NCI-H1694 treated with DMSO at 0.1 percent for 48 hours (cell line): Measurements from ENCODE around the gene IL1R2.
"Not testable (repeated sequence)": the region's sequence is repeated elsewhere in the genome, so short reads cannot be mapped to it uniquely, and the experiment has no call there.

Experiments used
- DNase-seq: peaks from one replicate; lab custom pipeline; 2025; lab: John Stamatoyannopoulos, UW

The IL1R2 gene

GRCh38 chr2:102061962-102062795 lies 70.4 kb downstream of the IL1R2 start:
- no peak for DNase-seq

- DNase-seq, result no peak
These were observed 71.0 kb downstream of the IL1R2 start for GRCh38 chr2:102062802-102063201.

- no peak for DNase-seq
These were observed 71.7 kb downstream of the IL1R2 start for GRCh38 chr2:102063487-102063911.

- DNase-seq, result no peak
These were observed 72.3 kb downstream of the IL1R2 start for GRCh38 chr2:102063941-102064678.

- no peak for DNase-seq
These were observed 73.2 kb downstream of the IL1R2 start for GRCh38 chr2:102064679-102065674.

- no peak for DNase-seq
These were observed 74.0 kb downstream of the IL1R2 start for GRCh38 chr2:102065675-102066252.

- no peak for DNase-seq
These were observed 74.8 kb downstream of the IL1R2 start for GRCh38 chr2:102066554-102066953.

GRCh38 chr2:102068126-102068525 lies 76.4 kb downstream of the IL1R2 start:
- DNase-seq, result not testable (repeated sequence)

- no peak for DNase-seq
These were observed 77.7 kb downstream of the IL1R2 start for GRCh38 chr2:102069311-102069974.

- no peak for DNase-seq
These were observed 78.4 kb downstream of the IL1R2 start for GRCh38 chr2:102070058-102070642.

GRCh38 chr2:102072741-102073140 lies 81.0 kb downstream of the IL1R2 start:
- no peak for DNase-seq

GRCh38 chr2:102073168-102073724 lies 81.5 kb downstream of the IL1R2 start:
- DNase-seq, result no peak

- no peak for DNase-seq
These were observed 82.5 kb downstream of the IL1R2 start for GRCh38 chr2:102074152-102074783.

GRCh38 chr2:102075479-102075878 lies 83.7 kb downstream of the IL1R2 start:
- no peak for DNase-seq

- DNase-seq, result no peak
These were observed 84.8 kb downstream of the IL1R2 start for GRCh38 chr2:102076512-102076911.
